GM10248 (cell line): Measurements from ENCODE around the gene TMEM151B.

Source experiments
- CTCF ChIA-PET: fragments of 300-600 bp; sonication (Branson Sonifier 250); formaldehyde crosslinking; extraction: SDS; loops from one replicate; lab custom pipeline; 2021; ENCODE audit warnings: antibody characterized with exemption; lab: Yijun Ruan, JAX
- POLR2A ChIA-PET: fragments of 350-650 bp; sonication (Branson Sonifier 250); formaldehyde crosslinking; extraction: SDS; loops from one replicate; lab custom pipeline; 2020; ENCODE audit warnings: antibody characterized with exemption; lab: Yijun Ruan, JAX
- DNase-seq: peaks from one replicate; pipeline ENCODE4 v3.0.0; 2012; ENCODE audit errors: extremely low spot score
- CTCF ChIP-seq: IDR thresholded peaks from 2 replicates; pipeline ENCODE4 v1.5.1; 2012; ENCODE audit warnings: mild to moderate bottlenecking, low read depth; ENCODE audit errors: extremely low read depth, missing control alignments, control extremely low read depth

The TMEM151B gene

GRCh38 chr6:44301106-44301505 is 30.9 kb downstream of the TMEM151B start:
- ChIA-PET CTCF (interaction anchor here (1.5 to 13.1 kb wide), 4 partner anchors 9 to 34 kb away, joined by 3 to 182 read pairs (median 27); partner anchors contain the start of genes AARS2, NFKBIE and TMEM151B), POLR2A (interaction anchor here (1.3 kb wide), 1 partner anchor 54 kb away, joined by 3 read pairs; the partner anchor contains the start of gene HSP90AB1)
- DNase-seq: no peak
- no peak for TF ChIP-seq CTCF

- ChIA-PET CTCF (interaction anchor here (1.0 to 13.1 kb wide), 6 partner anchors 8 to 36 kb away, joined by 3 to 182 read pairs (median 6); partner anchors contain the start of genes AARS2, NFKBIE and TMEM151B), POLR2A (interaction anchor here (0.6 to 1.3 kb wide), 2 partner anchors 34 to 55 kb away, joined by 3 to 8 read pairs; partner anchors contain the start of gene HSP90AB1)
- DNase-seq: no peak
- TF ChIP-seq CTCF: no peak
Observed at GRCh38 chr6:44301782-44302564, 31.7 kb downstream of the TMEM151B start.

- ChIA-PET POLR2A (no interaction called here), CTCF (interaction anchor here (0.7 to 13.1 kb wide), 9 partner anchors 8 to 130 kb away, joined by 3 to 182 read pairs (median 4); partner anchors contain the start of genes AARS2, NFKBIE and TMEM151B)
- no peak for DNase-seq
- TF ChIP-seq CTCF: no peak
Observed at GRCh38 chr6:44302856-44303255, 32.6 kb downstream of the TMEM151B start.

- DNase-seq: no peak
- ChIA-PET CTCF (interaction anchor here (1.0 to 13.1 kb wide), 10 partner anchors 7 to 131 kb away, joined by 3 to 182 read pairs (median 8); partner anchors contain the start of genes AARS2, NFKBIE and TMEM151B), POLR2A (no interaction called here)
- no peak for TF ChIP-seq CTCF
Observed at GRCh38 chr6:44303842-44304241, 33.6 kb downstream of the TMEM151B start.

GRCh38 chr6:44304282-44305199 is 34.3 kb downstream of the TMEM151B start:
- TF ChIP-seq CTCF: peak; percentile 73
- CTCF ChIA-PET: interaction anchor here (0.6 to 13.1 kb wide), 21 partner anchors 8 to 208 kb away, joined by 3 to 182 read pairs (median 4); partner anchors contain the start of genes AARS2, NFKBIE, SLC35B2 and TMEM151B
- POLR2A ChIA-PET: interaction anchor here (0.6 to 1.3 kb wide), 2 partner anchors 9 to 26 kb away, joined by 3 to 4 read pairs; no protein-coding TSS in a partner anchor
- DNase-seq: peak; percentile 79
